Putamen (tissue), 1 donor: Measurements from ENCODE around the gene HS6ST3.

Source experiments
- DNase-seq: peaks from one replicate; pipeline ENCODE4 v3.0.0-alpha.2; 2016; ENCODE audit warnings: low spot score

HS6ST3 gene

DNA sequence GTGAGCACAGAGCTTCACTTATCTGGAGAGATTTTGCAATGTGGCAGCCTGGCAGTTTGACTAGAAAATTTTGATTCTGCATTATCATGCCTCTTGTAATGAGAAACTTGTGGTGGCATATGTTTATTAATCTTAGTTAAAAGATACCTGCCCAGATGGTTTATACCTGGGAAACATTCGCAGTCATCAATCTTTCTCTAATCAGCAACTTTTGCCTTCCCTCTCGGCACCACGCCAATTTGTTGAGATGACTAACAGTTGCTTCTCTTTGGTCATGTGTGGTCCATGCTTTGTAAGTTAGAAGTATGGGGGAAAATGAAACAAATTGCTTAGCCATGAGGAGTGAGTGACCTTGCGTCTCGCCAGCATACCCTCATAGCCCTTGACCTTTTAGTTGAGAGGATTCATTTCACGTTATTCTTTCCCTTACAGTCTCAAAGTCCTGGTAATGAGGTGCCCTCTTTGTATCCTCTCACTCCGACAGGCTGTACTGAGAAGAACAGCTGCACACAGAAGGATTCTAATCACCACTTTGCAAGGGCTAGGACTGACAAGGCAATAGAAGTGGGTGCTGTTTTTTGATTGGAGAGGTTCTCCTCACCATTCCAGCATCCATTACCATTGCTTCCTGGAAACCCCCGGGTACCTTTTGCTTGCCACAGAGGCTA is 703.0 kb downstream of the HS6ST3 start:
- DNase-seq = no peak

DNA sequence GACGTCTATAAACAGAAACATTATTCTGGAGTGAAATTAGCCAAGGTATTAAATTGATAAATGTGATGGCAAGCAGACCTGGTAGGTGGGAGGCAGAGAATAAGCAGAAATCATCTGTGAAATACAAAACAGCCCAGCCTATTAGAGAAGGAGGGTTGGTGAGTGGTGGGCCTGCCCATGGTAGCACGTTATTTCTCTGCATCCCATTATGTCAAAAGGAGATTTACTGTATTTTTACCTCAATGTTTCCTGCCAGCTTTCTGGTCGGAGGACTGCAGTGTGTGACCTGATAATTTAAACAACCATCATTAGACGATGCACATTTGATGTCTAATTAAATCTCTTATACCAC is 703.5 kb downstream of the HS6ST3 start:
- no peak for DNase-seq

DNA sequence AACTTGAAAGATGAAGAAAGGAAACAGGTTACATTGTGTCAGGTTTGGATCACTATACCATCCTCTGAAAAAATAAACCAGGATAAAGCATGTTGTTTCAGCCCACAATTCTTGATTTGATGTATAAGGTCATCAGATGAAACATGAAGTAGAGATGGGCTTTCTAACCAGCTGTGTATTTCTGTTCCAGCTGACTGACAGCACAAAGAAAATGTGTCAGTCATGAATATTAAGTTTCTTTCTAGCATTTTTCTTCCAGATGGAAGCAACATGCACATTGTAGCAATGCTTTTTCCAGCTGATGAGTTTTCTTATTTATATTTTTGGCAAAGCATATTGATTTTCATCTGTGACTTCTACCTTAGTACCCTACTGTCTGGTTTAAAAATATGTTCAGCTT is 704.8 kb downstream of the HS6ST3 start:
- no peak for DNase-seq

DNA sequence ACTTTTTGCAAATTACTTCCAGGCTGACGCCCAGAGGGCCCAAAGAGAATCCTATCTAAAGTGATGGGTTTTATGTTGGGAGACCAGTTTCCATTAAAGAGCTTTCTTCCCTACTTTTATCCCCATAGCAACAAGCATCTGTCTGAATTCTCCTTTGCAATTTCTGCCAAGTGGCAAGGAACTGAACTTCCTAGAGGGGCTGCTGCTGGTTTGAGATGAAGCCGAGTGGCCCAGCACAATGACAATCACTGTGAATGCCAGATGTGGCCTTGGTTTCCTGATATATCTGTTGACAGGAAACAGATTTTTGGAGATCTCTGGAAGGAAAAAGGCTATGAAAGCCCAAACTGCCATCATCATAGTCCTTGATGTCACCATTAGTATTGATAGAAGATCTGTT is 705.8 kb downstream of the HS6ST3 start:
- no peak for DNase-seq

GRCh38 chr13:96796091-96796633 is 706.3 kb downstream of the HS6ST3 start:
- no peak for DNase-seq

DNA sequence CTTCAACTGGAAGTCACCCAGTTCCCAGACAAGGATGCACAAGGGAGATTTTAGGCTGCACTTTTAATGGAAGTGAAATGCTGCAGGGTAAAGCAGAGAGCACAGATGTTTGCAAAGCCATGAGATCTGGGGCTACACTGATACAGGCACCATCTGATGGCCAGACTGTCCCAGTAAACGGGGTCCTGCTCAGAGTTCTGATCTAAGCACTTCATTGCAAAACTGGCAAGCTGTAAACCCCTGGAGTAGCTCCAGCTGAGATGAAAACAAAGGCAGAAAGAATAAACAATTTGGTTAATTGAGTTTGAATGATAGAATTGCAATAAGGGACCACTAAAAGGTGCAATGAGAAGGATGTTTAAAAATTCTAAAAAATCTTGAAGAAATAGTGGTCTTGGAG is 707.2 kb downstream of the HS6ST3 start:
- DNase-seq = no peak

GRCh38 chr13:96803456-96804100 is 713.7 kb downstream of the HS6ST3 start:
- DNase-seq = no peak

DNA sequence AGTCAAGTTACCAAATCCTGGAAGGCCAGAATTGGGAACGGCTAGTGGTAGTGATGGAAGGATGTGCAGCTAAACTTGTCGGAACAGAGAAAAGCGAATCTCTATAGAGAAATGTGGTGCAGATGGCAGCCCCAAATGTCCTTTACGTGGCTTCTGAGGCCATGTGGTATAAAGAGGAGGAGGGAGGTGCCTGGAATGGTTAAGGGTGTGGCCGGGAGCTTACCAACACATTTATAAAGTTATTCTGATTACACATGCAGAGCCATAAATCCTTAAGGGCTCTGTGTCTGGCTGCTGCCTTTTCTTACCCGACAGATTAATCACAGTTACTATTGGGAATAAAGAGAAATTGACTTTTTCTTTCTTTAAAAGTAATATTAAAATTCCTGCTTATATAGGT is 714.3 kb downstream of the HS6ST3 start:
- no peak for DNase-seq

DNA sequence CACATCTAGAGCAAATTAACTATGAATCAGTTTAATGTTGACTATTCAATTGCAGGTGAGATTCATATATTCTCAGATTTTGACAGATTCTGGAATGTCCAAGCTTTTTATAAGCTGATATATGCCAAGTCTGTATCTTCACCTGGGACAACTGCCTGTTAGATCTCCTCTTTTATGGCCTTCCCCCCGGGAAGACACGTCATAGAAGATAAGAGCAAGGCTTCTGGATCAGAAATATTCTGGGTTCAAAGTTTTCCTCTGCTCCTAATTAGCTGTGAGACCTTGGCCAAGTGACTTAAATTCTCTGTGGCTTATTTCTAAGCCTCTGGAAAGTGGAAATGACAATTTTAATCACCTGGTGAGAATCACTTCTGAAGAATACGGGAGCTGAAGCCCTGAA is 716.8 kb downstream of the HS6ST3 start:
- no peak for DNase-seq

DNA sequence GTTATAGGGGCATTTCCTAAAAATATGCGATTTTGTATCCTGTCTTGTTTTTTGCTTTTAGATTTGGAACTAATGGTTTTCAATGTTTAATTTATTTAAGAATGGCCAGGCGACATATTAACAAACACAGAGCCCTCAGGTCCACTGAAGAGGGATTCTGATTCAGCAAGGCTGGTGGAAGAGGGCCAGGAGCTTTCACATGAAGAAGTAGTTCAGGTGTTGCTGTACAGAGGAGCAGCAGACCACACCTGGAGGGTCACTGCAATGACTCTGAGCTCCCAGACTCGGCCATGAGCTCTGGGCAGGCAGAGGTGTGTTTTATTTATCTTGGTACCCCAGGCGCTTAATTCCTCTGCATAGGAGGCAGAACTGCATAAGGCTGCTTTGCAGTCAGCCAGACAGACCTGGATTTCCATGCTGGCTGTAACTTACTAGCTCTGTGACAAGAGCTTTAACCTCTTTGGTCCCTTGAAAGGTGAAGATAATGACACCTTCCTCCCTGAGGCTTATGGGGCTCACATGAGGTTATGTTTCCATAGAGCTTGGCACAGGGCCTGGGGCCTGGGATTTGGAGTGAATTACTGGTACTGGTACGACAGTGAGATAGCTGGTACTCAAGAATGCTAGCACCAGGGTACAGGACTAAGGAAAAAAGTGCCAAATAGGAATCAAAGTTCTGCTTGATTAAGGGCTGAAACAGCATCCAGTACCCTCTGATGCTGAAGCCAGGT is 719.6 kb downstream of the HS6ST3 start:
- no peak for DNase-seq

DNA sequence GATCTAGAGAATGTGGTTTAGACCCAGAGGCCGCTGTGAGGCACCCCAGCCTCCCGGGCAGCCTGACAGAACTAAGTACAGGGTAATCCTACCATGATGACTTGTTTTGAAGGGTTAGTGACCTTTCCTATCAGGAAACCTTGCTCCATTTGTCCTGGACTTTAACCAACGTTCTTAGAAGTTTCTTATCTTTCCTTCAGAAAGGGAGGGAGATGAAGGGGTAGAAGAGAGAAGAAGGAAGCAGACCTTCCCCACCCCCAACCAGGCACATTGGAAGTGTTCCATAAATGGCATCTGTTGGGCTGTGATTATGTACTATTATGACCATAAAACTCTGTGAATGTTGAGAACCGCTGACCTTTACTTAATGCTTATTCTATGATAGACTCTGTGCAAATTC is 720.2 kb downstream of the HS6ST3 start:
- no peak for DNase-seq

GRCh38 chr13:96811049-96811448 is 721.1 kb downstream of the HS6ST3 start:
- no peak for DNase-seq

DNA sequence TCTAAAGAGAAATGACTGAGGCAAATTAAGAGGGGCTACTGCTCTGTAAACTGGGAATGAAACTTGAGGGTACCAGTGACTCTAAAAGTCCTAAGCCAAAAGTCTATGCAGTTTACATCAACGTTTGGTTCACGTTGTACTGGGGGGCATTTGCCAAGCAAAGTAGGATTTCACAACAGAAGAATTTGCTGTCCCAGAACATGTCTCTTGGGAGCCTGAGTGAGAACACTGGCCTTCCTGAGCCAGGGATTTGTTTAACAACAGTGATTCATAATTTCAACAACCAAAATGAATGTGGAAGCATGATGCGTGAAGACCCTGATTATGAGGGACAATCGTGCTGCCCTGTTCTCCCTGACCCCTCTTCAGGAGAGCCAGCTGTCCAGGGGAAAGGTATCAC is 726.4 kb downstream of the HS6ST3 start:
- no peak for DNase-seq

DNA sequence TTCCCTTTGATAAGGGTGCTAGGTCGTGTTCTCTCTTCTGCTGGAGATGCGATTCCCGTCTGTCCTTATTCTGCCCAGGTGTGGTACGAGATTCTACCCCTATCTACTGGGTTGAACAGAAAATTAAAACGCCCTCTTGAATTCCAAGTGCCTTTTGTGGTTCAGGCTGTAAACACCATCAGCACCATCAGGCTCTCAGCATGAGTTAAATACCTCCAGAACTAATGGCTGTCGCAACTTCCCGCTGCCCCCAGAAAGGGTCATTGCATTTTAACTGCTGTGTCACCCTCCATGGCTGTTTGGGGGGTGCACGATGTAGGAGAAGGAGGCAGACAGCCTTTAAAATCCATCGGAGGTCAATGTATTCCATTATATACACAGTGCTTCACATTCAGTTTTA is 727.0 kb downstream of the HS6ST3 start:
- DNase-seq = no peak

DNA sequence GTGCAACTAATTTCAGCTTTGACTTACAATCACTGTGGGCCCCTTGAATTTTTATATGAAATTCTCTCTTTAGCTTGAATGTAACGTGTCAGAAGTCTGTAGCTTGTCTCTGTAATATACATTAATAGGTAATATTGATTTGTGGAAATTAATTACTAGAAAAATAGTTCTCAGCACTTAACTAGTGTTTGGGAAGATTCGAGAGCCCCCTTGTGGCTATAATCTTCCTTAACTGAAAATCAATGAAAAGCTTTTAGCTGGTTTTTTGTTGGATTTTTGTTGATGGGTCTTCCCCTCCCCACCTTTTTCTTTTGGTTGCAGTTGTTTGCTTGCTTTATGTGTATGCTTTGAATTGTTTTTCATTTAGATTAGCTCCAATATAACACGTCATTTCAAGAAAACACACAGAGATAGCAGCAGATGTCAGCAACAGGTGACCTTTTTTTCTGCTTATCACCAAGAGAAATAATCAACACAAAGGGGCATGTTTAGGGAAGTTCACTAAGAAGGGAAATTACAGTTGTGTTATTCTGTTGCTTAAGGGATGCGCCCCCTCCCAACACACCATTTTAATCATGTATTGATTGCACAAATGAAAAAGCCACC is 727.5 kb downstream of the HS6ST3 start:
- DNase-seq = peak; percentile 11

GRCh38 chr13:96819375-96819774 is 729.5 kb downstream of the HS6ST3 start:
- no peak for DNase-seq

GRCh38 chr13:96821381-96821780 is 731.5 kb downstream of the HS6ST3 start:
- DNase-seq = no peak

- DNase-seq = no peak
These were observed 732.1 kb downstream of the HS6ST3 start for GRCh38 chr13:96821971-96822370.

GRCh38 chr13:96822895-96823294 is 733.0 kb downstream of the HS6ST3 start:
- no peak for DNase-seq

GRCh38 chr13:96824140-96824539 is 734.2 kb downstream of the HS6ST3 start:
- no peak for DNase-seq

- no peak for DNase-seq
These were observed 735.7 kb downstream of the HS6ST3 start for GRCh38 chr13:96825653-96826052.

- DNase-seq = no peak
These were observed 744.7 kb downstream of the HS6ST3 start for GRCh38 chr13:96834626-96835025.

DNA sequence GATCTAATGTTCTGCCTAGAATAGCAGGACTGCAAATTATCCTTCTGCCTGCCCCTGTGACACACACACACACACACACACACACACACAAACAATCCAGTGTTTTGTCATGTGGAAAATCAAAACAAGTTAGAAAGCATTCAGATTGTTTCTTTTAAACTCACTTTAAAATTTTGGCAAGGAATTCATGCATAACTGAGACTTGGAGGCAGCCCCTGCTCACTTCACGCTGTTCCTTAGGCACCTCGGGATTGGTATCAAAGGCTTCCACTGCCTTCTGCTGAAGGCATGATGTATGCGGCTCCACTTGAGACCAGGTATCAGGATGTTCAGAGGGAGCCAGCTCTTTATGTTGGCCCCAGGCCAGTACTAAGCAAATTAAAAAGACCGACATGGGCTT is 745.6 kb downstream of the HS6ST3 start:
- DNase-seq = no peak
